NCI-H774 (cell line): ENCODE results near the gene LSR.

Source experiments
- DNase-seq: peaks from one replicate; lab custom pipeline; 2025; lab: John Stamatoyannopoulos, UW

Gene LSR

DNA sequence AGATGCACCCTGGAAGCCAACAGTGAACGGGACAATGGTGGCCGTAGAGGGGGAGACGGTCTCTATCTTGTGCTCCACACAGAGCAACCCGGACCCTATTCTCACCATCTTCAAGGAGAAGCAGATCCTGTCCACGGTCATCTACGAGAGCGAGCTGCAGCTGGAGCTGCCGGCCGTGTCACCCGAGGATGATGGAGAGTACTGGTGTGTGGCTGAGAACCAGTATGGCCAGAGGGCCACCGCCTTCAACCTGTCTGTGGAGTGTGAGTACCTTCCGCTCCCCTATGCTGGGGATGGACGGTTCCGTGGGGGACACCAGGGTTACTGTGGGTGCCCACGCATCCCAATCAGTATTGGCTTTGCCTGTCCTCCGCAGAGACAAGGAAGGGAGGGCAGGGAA is 53.6 kb downstream of the LSR start:
- DNase-seq: no peak

DNA sequence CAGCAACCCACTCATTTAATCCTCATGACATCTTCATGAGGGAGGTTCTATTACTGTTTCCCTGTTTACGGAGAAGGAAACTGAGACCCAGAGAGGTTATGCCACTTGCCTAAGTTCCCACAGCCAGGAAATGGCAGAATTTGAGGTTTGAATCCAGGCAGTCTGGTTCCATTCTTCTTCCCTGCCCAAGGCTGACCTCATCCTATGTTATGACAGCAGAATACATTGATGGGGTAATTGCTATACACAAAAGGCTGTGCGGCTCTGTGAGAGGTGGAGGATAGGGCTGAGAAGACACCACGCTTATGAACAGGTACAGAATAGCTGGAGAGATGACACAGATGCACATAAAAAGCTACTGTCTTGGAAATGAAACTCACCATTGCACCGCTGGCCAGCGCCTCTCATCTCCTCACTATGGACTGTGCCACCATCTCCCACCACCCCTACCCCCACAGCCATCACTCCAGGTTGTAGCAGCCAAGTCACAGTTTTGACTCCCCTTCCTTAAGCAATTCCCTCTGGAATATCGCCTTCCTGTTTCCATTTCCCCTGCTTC is 54.6 kb downstream of the LSR start:
- no peak for DNase-seq

DNA sequence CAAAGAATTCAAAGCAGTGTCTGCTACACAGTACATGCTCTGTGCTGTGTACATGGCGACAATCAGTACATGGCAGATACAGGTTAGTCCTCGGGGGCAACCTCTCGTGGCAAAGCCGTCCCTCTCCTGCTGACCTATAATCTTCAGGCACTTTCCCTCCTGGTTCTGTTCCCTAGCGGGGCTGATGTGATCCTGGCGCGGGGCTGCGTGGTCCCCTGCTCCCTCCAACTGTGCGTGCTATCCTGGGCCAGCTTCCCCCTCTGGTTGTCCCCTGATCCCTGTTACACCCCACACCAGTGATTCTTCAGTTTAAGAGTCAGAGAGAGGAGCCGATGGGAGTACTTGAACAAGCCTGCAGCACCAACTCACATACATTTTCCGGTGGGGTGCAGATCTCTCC is 55.2 kb downstream of the LSR start:
- no peak for DNase-seq

DNA sequence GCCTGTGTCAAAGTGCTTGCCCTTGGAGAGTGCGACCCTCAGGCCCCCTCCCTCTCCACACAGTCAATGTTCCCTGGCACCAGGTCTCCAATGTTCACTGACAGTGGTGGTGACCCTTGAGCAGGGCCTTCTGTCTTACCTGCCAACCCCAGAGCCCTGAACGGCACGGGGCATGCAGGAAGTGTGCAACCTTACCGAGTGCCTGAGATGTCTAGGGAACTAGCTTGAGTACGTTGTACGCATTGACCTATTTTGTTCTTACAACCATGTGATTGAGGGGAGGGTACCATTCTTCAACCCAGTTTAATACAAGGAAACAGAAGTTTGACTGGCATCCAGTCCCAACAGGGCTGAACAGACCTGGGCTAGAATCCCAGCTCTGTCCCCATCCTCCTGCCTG is 56.4 kb downstream of the LSR start:
- no peak for DNase-seq

GRCh38 chr19:35306473-35307246 is 57.9 kb downstream of the LSR start:
- DNase-seq: no peak

GRCh38 chr19:35307931-35308330 is 59.1 kb downstream of the LSR start:
- no peak for DNase-seq

GRCh38 chr19:35308910-35309309 is 60.1 kb downstream of the LSR start:
- no peak for DNase-seq

DNA sequence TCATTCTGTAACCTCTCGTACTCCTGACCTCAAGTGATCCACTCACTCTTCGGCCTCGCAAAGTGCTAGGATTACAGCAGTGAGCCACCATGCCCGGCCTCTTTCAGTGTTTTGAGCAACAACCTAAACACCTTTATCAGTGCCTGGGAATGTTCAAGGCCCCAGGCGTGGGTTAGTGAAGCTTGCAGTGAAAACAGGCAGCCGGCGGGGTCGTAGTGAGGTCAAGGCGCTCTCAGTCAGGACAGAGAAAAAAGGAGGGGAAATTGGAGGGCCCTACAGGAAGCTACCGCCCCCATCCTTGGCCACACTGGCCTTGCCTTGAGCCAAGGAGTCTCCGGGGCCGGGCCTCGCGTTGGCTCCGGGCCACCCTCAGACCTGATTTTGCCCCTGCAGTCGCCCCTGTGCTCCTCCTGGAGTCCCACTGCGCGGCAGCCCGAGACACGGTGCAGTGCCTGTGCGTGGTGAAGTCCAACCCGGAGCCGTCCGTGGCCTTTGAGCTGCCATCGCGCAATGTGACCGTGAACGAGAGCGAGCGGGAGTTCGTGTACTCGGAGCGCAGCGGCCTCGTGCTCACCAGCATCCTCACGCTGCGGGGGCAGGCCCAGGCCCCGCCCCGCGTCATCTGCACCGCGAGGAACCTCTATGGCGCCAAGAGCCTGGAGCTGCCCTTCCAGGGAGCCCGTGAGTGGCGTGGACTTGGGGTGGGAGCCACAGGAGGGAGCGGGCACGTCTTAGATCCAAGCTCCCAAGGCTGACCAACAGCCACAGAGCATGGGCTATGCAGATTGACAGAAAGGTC is 60.9 kb downstream of the LSR start:
- no peak for DNase-seq

GRCh38 chr19:35310331-35310730 is 61.5 kb downstream of the LSR start:
- no peak for DNase-seq

DNA sequence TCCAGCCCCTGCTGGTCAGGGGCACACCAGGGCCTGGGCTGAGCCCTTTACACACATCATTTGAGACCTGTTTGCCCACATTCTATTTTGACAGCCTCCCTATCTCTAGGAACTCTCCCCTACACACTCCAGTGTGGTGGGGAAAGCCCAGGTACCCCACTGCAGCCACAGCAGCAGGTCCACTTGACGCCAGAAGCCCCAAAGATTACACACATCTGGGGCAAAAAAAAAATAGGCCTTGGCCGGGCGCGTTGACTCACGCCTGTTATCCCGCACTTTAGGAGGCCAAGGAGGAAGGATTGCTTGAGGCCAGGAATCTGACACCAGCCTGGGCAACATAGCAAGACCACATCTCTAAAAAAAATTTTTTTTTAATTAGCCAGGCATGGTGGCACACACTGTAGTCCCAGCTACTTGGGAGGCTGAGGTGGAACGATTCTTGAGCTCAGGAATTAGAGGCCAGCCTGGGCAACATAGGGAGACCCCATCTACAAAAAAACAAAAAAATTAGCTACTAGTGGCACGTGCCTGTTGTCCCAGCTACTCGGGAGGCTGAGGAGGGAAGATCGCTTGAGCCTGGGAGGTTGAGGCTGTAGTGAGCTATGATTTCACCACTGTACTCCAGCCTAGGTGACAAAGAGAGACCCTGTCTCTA is 62.1 kb downstream of the LSR start:
- no peak for DNase-seq

DNA sequence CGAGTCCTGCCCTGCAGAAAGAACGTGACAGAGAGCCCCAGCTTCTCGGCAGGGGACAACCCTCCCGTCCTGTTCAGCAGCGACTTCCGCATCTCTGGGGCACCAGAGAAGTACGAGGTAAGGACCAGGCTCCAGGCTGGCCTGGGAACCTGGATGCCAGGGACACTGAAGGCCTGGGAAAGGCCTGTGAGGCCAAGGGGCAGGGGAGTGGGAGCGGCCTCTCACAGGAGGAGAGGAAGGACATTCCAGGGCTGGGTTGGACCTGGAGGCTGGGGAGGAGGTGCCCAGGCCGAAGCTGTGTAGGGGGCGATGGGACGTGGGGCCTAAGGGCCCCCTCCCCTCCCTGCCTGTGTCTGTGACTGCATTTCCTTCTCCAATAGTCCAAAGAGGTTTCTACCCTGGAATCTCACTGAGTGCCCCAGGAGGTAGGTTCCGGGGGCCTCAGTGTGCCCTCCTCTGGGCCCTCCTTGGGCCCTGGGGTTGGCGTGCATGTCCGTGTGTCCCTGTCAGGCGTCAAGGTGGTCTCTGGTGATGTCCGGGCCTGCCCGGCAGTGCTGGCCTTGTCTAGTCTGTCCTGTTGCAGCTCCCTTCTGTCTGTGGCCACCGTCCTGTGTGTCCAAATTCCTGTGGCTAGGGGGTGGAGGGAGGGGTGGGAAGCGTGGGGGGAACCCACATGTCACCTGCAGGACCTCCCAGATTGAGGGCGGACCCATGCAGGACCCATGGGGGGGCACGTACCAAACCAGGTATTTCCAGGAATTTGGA is 63.3 kb downstream of the LSR start:
- no peak for DNase-seq

- DNase-seq: no peak
Observed at GRCh38 chr19:35313587-35313986, 64.8 kb downstream of the LSR start.

DNA sequence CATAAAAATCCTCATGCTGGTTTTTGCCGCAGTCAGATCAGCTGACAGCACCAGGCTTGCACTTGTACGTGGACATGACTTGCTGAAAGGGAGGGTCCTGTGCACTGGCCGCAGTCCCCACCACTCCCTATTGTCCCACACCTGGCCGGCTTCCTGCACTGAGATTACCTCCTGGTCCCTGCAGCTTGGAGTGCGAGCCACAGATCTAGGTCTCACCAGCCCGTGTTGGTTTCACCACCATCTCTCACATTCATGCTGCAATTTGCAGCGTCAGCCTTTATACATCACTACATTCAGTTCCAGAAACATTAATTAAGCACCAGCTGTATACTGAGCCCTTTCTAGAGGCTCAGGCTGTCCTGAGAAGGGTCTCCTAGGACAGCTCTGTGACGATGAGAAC is 65.2 kb downstream of the LSR start:
- DNase-seq: no peak

- no peak for DNase-seq
Observed at GRCh38 chr19:35314858-35315470, 66.2 kb downstream of the LSR start.

DNA sequence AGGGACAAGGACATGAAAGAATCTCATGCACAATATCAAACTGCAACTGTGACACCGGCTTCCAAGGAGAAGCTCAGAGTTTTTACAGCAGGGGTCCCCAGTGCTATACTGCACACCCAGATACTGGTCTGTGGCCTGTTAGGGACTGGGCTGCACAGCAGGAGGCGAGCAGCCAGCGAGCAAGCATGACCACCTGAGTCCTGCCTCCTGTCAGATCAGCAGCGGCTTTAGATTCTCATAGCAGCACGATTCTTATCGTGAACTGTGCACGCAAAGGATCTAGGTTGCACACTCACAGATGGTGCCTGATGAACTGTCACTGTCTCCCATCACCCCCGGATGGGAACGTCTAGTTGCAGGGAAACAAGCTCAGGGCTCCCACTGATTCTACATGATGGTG is 67.1 kb downstream of the LSR start:
- DNase-seq: no peak

GRCh38 chr19:35316560-35316959 is 67.8 kb downstream of the LSR start:
- no peak for DNase-seq
